Stimulated activated CD4-positive, alpha-beta T cell treated with anti-CD3 and anti-CD28 coated beads, Interleukin-4, amount 100 ng/mL, for 4 hours (primary cell): Measurements from ENCODE around the gene LCMT2.
A peak's percentile ranks its signal among the peaks of the same experiment; 100 is the strongest.

Experiments
- DNase-seq, 2 experiments: peaks; one replicate each; pipeline ENCODE4 v3.0.0-alpha.2; 2020

LCMT2 gene

DNA sequence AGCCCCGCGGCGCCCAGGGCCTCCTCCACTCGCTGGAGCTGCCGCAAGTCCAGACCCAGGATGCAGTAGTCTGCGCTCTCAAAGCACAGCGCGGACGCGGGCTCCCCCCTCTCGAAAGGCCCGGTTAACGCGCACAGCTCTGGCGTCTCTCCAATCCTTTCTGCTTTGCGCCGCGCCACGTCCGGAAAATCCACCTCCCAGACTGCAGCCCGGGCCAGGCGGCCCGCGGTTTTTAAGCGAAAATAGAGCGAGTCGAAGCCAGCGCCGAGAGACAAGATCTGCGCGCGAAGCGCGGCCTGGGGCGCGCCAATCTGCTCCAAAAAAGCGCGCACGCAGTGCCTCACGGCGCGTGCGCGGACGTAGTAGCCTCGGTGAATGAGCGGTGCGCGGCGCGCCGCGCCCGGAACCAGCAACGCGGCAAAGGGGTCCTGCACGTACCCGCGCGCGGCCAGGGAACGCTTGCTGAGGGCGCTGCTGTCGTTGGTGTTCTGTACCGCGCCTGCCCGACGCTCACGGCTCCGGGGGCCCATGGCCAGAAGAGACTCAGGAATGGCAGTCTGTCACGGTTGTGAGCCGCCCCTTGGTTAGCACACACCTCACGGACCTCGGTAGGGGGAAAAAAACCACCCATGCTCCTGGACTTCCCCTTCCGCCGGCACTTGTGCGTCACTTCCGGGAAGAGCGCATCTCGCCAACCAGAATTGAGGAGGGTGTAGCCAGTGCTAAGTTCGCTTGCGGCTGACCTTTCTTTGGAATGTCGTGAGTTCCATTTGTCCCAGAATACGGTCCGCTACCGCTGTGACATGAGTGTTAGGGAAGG is at the start of gene LCMT2:
TSS of gene LCMT2 (minus strand) at position 614 of the 820 bp plus-strand sequence. CDS start at position 530, 84 bp downstream.
- DNase-seq, result peak; percentile 83 to 90

GRCh38 chr15:43378601-43379000 is 48.2 kb upstream of the LCMT2 start:
- DNase-seq, result no peak

DNA sequence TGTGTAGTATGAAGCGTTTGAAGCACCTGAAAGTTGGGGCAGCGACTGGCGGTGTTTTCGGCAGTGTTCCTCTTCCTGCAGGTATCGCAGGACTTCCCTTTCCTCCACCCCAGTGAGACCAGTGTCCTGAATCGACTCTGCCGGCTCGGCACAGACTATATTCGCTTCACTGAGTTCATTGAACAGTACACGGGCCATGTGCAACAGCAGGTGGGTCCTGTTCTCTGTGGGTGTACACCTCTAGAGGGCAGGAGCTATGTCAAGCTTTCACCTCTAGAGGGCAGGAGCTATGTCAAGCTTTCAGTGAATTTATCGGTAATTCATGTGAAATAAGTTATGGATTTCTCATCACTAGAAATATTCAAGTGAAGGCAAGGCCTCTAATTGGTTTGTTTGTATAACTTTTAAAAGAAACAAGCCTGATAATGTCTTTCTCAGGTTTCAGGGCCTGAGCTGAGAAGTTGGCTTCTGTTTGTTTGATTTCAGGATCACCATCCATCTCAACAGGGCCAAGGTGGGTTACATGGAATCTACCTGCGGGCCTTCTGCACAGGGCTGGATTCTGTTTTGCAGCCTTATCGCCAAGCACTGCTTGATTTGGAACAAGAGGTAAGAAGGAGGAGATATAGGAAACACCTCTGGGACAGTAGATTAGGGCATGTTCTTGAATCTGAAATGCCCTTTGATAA is 45.8 kb upstream of the LCMT2 start:
- DNase-seq, result peak; percentile 9 to 29

DNA sequence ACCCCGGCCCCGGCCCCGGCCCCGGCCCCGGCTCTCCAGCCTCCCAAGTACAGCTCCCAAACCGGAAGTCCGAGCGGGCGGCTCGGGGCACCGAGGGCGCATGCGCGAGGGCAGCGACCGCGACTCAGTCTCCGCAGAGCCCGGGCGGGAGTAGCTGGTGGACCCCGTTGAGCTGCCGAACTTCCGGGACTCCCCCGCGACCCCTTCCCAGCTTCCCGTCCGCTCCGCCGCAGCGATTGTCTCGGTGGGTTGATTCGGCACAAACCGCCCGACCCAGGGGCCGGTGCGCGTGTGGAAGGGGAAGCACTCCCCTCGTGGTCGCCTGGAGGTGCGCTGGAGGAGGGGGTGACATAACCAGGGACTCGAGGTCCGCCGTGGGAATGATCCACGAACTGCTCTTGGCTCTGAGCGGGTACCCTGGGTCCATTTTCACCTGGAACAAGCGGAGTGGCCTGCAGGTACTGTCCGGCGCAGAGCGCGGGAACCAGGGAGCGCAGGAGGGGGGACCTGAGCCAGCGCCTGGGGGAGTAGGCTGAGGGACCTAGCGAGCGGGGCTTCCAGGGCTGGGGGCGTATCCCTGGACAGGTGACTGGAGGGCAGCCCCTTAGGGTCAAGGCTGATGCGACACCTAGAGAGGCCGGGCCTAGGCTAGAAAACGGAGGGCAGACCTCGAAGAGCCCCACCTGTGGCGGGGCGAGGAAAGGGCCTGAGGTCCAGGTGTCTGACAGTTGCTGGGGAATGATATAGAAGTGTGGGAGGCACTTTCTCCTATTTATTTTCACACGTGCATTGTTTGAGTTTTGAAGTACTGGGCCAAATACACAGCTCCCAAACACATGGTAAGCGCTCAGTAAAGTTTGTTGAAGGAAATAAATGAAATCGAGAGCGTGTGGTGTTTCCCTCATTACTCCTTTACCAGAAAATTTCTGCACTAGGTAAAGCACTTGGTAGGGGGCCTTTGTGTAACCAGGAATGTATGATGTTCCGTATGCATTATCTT is 40.9 kb upstream of the LCMT2 start, which contains the start of the genes TUBGCP4 and ZSCAN29:
TSS of gene TUBGCP4 (plus strand) at position 127 of the 1,000 bp plus-strand sequence. CDS start at position 381, 254 bp downstream.
TSS of gene ZSCAN29 (minus strand) at position 69 of the 1,000 bp plus-strand sequence. CDS start 1,130 bp downstream, outside the sequence.
- peak; percentile 75 to 76 for DNase-seq

DNA sequence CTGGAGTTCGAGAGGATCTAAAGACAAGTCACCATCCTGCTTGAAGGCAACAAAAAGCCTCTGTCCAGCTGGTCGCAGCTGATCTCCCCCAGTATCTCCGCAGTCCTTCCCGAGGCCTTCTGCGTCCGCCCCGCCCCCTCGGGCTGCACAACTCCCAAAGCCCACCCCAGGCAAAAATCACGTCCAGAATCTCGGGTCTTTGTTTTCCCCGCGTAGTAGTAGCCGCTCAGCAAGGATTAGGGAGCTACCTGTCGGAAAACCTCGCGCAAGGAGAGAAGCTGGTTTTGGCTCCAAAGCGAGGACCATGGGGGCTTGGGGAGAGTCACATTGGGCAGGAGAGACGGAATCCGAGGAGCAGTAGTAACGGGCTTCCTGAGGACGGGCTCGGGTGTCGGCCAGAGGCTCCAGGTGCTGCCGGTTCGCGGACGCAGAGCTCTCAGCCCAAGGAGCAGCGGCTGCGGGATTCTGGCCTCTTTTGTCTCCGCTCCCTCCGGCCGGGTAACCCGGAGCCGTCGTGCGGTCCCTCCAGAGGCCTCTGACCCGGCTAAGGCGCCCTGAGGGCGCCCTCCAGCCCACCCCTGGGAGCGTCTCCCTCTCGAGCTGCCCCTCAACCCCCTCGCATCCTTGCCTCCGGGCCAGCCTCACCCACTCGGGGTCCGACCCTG is 40.1 kb upstream of the LCMT2 start:
- DNase-seq, result no peak

DNA sequence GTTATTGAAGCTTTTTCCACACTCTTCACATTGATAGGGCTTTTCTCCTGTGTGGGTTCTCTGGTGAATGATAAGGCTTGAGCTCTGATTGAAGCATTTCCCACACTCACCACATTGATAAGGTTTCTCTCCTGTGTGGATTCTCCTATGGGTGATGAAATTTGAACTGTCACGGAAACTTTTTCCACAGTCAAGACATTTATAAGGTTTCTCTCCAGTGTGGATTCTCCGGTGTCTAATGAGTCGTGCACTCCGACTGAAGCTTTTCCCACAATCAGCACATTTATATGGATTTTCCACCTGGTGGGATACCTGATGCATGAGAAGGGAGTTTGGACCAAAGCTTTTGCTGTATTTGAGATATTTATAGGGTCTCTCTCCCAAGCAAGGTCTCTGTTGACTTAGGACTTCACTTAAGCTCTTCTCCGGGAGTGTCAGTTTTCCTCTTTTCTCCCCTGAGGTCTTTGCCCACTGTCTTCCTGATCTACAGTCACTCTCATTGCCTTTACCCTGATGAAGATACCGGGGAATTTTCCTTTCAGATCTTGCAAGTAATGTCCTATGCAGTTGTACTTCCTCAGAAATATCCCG is 31.0 kb upstream of the LCMT2 start:
- no peak for DNase-seq

- DNase-seq, result no peak
These were observed 30.4 kb upstream of the LCMT2 start for GRCh38 chr15:43360821-43361220.

DNA sequence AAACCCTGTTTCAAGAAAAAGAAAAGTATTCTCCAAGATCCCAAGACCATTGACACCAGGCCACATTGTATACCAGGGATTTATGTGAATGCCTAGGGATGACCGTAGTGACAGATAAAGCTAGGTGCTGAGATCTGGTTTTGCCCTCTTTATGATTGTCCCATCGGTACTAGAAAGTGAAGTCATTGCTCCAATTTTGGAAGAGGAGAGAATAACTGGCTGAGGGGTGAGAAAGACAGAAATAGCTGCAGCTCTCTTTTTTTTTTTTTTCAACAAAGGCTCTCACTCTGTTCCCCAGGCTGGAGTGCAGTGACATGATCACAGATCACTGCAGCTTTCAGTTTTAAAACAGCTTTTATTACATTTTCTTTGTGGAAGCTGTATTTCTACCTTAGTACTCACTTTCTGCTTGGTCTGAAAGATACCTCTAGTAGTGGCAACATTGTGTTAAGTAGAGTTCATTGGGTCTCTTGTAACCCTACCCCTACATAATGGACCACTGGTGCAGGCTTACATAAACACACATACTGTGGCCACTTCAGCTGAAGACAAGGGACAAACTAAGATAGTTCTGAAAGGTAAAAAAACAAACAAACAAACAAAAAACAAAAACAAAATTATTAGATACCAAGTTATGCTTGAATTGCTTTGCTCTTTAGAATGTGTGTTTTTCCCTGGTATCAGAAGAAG is 22.5 kb upstream of the LCMT2 start:
- DNase-seq, result no peak

DNA sequence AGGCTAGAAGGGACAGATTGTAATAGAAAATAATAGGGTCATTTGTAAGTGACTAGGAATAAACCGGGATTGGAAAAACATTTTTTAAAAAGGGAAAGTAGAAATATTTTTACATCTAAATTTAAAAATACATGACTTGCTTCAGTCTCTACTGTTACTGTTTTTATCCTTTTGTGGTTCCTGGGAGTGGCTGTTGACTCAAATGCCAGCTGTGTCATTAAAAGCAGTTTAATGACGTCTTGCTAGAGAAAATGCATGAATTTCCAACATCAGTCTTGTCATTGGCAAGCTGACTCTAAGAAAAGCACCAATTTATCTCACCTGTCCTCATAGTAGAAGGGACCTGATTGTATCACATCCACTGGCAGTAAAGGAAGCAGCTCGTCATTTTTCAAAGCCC is 16.7 kb upstream of the LCMT2 start:
- no peak for DNase-seq

DNA sequence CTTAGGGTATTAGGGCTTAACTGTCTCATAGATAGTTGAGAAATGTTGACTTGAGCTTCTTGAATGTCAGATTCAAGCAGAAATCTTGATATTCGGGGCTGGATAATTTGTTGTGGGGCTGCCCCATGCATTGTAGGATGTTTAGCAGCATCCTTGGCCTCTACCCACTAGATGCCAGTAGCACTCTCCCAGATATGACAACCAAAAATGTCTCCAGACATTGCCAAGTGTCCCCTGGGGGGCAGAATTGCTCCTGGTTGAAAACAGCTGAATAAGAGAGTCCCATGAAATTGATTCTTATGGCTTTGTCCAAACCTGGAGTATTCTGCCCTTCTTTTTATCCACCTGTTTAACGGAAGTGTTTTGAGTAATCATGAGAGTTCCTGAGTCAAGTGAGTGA is 15.9 kb upstream of the LCMT2 start:
- no peak for DNase-seq

DNA sequence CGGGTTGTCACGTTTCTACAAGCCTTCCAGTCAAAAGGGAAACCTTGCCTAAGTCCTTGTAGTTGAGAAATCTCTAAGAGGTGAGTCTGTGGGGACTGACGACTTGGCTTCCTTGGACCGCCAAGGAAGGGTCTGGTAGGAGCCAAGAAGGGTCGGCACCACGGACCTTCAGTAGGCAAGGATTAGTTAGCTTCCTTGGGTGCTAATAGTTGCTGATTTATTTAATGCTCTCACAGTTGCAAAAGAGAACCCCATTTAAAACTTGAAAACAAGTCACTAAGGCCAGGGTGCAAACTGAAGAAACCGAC is 361 bp upstream of the LCMT2 start:
- no peak for DNase-seq

DNA sequence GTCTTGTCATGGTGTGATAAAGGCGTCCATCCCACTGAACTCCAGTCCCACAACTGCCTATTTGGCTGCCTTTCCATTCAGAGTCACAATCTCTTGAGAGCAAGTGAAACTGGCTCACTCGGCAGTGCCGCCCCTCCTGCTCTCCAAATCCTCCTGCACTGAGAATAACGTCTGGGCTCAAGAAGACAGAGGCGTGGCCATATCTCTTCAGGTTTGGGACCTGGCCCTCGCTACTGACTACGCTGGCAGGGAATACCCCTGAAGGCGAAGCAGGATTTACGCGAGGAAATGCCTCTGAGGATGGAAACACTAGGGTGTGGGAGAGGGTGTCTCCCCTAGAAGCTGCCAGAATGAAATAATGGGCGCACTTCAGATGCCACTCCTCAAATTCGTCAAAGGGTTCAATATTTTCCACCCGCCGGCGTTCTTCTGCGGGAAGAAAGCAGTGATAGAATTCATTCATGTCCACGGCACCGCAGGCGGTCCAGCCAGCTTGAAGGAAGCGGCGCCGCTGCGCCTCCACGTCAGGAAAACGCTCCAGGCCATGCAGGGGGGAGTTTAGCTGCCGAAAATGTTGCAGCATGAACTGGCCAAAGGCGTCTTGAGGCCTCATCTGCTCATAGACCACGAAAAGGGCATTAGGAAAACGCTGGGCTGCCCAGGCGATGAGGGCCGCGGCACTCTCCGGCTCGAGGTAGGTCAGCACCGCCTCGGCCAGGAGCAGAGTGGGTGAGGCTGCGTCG is 985 bp downstream of the LCMT2 start:
- no peak for DNase-seq

DNA sequence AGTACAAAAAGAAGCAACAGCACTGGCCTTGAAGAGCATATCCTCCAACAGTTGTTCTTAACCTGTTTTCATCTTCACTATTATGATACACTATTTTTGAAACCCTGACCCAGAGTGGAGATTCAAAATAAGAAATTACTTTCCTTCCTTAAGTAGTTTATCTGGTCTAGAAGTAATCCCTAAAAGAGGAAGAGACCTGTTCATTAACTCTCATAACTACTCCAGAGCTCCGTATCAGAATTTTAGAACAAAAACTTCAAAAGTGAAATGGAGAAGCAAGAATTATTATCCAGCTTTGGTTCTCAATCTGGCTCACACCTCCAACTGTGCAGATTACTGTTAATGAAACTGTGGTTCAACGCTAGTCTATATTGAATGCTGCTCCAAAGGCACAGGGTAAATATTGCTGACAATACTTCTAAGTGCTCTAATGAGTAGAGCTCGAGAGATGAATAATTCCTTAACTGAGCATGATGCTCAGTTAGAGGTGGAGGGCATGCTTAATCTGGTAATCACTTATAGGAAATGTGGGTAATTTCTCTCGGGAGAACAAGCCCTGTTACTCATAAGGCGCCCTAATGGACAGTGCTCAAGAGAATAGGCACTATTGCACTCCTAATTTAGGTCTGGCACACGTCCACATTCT is 5.2 kb downstream of the LCMT2 start:
- DNase-seq, result no peak

DNA sequence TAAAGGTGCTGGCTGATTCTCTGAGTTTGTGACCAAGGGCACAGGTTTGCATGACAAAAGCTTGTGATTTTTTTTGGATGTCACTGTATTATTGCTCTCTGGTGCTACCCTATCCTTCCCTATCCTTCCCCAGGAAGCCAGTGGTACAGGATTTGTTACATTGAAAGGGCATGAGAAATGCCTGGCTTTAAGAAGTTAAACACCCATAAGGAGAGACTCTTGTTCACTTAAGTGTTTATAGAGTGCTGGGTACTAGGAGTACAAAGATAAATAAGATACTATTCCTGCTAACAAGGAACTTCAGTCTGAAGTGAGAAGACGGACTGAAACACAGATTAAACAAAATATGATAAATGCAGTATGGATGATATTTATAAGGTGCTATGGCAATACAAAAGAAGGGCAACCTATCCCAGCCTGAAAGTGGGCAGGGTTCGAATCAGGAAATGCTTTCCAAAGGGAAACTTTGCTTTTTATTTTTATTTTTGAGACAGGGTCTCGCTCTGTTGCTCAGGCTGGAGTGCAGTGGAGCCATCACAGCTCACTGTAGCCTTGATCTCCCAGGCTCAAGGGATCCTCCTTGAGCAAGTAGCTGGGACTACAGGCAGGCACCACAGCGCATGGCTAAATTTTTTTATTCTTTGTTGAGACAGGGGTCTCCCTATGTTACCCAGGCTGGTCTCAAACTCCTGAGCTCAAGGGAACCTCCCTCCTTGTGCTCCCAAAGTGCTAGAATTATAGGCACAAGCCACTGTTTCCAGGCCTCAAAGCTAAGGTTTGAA is 11.2 kb downstream of the LCMT2 start:
- DNase-seq, result no peak

DNA sequence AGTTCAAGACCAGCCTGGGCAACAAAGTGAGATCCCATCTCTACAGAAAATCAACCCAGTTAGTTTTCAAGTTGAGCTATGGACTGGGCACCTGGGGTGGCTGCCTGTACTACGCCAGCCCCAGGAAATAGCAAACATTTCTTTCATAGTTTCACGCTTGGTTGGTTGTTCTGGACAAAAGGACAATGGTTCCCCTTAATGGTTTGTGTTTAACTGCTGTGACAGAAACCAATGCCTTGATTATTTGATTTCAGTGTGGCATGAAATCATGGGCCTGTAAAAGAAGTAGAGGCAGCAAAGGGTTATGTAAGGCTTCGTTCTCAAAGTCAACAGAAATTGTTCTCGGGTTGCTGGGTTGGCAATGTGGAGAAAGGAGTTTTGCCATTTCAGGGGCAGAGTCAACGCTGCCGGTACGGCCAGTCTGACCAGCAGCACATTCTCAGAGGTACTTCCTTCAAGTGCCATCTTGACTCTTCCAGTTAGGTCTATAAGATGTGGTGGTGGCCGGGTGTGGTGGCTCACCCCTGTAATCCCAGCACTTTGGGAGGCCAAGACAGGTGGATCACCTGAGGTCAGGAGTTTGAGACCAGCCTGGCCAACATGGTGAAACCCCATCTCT is 12.7 kb downstream of the LCMT2 start:
- no peak for DNase-seq

DNA sequence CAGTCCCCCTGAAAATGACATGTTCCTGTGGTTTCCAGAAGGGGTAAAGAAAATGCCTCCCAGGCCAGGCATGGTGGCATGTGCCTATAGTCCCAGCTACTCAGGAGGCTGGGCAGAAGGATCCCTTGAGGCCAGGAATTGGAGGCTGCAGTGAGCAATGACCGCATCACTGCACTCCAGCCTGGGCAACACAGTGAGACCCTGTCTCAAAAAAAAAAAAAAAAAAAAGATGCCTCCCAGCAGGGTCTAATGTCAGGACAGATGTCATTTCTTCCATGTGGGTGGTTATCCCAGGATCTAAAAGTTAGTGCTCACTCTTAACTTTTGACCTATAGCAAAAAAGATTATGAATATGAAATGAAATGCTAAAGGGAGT is 13.4 kb downstream of the LCMT2 start:
- no peak for DNase-seq

GRCh38 chr15:43316016-43316970 is 14.1 kb downstream of the LCMT2 start:
- no peak for DNase-seq

DNA sequence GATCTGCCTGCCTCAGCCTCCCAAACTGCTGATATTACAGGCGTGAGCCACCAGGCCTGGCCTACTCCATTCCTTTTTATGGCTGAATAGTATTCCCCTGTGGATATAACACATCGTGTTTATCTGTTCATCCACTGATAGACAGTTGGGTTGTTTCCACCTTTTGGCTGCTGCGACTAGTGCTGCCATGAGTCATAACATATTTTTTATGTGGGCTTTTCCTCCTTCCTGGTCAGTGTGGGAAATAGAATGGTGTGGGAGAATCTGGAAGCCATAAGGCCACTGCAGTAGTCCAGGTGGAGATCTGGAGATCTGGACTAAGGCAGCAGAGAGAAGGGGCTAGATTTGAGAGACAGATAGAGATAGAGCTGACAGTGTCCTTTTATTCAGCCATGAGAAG is 16.2 kb downstream of the LCMT2 start:
- DNase-seq, result no peak
